HK-2 (cell line): Measurements from ENCODE around the gene NCOA1.
"Not testable (repeated sequence)": the region's sequence is repeated elsewhere in the genome, so short reads cannot be mapped to it uniquely, and the experiment has no call there.

Experiments used
- DNase-seq: peaks from one replicate; pipeline ENCODE4 v3.0.0-alpha.2; 2018; ENCODE audit not compliant: unreplicated experiment

Gene NCOA1

DNA sequence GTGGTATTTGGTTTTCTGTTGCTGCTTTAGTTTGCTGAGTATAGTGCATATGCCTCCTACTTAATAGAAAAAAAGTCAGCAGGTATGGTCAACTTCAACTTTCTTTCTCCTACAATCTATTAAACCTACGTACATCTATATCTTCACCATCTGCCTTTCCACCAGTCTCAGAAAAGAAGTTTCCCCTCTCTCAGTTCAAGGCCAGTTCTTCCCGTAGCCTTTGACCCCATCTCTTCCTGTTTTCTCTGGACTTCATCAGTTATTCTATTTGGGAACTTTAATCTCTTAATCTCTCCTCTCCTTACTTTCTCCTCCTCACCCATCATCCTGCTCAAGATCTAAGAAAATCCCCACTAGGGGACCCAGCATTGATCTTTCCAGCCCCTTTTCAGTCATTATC is 296.5 kb downstream of the NCOA1 start:
- DNase-seq, result no peak

DNA sequence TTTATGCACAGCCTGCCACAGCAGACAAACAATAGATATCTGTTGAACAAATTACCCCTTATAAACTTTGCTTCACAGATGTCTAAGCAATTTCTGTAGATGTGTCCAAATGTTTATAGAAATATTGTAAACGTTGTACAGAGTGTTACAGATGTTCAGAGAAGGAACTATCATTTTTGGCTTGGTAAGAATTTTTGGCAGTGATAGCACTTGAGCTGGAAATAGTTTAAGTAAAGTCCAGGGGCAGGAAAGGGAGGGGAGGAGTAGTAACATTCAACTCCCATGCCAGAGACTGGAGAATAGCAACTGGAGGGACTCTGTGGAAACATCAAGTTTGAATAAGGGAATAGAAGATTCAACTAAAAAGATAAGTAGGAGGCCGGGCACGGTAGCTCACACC is 297.8 kb downstream of the NCOA1 start:
- DNase-seq, result no peak

DNA sequence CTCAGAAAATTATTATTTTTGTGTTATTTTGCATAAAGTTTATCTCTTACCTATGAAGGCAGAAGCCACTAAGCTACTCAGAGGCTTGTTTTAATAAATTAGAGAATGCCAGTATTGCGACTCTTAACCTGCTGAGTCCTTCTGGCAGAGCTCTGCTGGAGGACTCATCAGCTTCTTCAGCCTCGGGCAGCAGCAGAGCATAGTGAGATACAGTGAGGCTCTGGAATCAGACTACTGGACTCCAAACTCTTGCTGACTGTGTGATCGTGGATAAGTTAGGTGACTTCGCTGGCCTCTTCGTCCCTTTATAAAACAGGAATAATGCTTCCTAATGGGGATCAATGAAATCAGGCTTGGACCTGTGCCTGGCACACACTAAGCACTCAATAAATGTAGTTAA is 300.4 kb downstream of the NCOA1 start:
- DNase-seq, result no peak

DNA sequence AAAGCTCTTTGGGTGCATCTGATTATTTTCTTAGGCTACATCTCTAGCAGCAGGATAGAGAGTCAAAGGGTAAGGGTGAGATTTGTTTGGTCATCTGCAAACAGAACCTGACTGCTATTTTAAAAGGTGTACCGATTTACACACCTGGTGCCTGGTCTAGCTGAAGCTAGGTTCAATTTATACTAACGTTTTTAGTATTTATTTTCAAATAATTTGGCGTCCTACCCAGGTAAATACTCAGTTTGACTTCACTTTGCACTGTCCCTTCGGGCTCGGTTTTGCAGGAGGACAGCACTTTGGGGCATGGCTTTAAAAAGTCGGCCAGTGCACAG is 301.5 kb downstream of the NCOA1 start:
- no peak for DNase-seq

DNA sequence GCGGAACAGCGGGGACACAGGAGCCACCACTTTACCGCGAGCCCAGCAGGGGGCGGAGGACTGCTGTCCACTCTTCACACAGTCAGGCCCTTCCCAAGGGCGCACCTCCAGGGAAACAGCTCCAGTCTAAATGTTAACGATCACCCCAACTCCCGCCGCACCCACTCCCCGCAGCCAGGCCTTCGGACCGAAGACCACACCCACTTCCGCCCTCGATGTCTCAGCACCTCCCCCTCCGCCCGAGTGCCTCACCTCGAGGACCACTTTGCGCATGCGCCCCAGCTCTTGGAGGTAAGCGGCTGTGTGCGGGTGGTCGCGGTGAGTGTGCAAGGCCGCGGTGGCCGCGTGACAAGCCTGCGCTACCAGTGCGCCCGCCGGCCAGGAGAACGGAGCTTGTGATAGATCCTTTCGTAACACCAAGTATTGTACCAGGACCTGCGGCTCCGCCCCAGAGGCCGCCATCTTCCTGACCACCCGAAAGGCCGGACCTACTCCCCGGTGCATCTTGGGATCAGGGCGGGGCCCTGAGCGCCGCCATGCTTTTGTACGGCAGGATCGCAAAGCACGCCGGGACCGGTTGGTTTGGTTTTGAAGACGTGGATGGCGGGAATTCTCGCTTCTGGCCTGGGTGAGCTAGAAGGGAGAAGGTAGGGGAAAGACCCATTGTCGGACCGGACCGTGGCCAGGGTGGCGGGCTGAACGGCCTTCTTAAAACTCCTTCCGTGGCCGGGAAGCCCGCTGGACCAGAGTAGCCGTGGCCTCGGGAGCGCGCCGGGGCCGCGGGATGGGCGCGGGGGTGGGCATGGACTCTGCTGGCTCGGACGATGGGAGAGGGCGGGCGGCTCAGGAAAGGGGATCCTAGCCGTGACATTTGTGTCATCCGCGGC is 302.1 kb downstream of the NCOA1 start, which contains the start of the genes CENPO and PTRHD1:
TSS of gene CENPO (plus strand) at position 552 of the 887 bp plus-strand sequence. CDS start 495 bp downstream, outside the sequence.
TSS of gene PTRHD1 (minus strand) at position 518 of the 887 bp plus-strand sequence. CDS start at position 504, 14 bp downstream.
- peak; percentile 98 for DNase-seq

DNA sequence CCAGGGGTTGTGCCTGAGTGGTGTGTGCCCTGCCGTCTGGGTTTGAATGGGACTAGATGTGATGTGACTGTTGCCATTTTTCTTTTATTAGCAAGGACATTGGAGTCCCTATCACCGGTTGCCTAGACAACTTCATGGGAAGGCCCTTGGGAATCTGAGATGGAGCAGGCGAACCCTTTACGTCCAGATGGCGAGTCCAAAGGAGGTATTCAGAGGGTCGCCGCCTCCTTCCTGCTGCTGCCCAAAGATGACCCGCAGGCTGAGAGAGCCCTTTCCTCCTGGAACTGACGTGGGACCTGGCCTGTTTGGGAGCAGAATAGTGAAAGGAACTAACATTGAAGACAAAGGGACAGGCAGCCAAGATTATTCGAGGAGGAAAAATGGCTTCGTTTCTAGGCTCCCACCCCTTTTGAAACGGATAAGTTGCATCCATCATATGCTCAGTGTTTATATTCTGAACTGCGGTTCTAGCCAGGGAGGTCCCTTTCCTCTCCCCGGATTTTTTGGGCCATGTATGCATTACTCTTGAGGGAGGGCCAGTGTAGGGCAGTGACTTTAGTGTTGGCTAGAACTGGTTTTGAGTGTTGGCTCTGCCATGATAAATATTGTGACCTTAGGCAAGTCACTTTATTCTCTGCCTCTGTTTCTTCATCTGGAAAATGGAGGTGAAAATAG is 302.8 kb downstream of the NCOA1 start:
- no peak for DNase-seq

DNA sequence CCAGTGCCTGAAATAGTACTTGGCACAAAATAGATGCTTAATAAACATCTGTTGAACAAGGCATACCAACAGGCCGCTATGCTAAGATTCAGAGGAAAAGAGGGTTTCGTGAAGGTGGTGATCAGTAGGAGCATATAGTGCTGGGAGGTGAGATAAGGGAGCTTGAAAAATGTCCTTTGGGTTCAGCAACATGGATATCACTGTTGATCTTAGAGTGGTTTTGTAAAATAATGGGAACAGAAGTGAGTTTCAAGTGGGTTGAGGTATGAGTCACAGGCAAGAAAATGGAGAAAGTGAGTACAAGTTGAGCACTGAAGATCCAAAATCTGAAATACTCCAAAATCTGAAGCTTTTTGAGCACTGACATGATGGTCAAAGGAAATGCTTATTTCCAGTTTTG is 306.6 kb downstream of the NCOA1 start:
- DNase-seq, result no peak

DNA sequence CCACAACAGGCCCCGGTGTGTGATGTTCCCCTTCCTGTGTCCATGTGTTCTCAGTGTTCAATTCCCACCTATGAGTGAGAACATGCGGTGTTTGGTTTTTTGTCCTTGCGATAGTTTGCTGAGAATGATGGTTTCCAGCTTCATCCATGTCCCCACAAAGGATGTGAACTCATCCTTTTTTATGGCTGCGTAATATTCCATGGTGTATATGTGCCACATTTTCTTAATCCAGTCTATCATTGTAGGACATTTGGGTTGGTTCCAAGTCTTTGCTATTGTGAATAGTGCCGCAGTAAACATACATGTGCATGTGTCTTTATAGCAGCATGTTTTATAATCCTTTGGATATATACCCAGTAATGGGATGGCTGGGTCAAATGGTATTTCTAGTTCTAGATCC is 309.4 kb downstream of the NCOA1 start:
- not testable (repeated sequence) for DNase-seq

DNA sequence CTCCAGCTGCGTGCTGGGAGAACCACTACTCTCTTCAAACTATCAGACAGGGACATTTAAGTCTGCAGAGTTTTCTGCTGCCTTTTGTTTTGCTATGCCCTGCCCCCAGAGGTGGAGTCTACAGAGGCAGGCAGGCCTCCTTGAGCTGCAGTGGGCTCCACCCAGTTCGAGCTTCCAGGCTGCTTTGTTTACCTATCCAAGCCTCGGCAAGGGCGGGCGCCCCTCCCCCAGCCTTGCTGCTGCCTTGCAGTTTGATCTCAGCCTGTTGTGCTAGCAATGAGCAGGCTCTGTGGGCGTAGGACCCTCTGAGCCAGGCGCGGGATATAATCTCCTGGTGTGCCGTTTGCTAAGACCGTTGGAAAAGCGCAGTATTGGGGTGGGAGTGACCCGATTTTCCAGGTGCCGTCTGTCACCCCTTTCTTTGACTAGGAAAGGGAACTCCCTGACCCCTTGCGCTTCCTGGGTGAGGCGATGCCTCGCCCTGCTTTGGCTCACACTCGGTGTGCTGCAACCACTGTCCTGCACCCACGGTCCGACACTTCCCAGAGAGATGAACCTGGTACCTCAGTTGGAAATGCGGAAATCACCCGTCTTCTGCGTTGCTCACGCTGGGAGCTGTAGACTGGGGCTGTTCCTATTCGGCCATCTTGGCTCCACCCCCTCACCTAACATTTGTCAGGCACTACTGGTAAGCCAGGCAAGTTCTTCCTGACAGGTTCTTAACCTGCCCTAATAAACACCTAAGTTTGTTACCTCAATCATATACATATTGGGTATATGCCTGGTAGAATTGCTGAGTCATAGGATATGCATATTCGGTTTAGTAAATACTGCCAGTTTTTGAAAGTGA is 315.0 kb downstream of the NCOA1 start:
- not testable (repeated sequence) for DNase-seq

DNA sequence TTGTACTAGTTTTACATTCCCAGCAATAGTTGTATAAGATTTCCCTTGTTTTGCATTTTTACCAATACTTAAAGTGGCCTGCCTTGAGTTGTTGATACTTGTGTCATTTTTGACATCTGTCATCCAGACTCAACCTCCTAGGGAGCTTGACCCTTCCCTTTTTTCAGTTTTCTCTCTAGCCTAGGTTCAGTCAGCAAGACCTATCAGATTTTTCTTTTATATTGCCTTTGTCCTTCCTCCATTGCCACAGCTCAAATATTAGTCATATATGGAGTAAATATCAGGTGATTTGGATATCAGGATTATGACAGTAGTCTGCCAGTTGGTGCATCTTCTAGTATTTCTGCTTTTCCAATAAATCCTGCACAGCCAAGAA is 315.6 kb downstream of the NCOA1 start:
- DNase-seq, result no peak

DNA sequence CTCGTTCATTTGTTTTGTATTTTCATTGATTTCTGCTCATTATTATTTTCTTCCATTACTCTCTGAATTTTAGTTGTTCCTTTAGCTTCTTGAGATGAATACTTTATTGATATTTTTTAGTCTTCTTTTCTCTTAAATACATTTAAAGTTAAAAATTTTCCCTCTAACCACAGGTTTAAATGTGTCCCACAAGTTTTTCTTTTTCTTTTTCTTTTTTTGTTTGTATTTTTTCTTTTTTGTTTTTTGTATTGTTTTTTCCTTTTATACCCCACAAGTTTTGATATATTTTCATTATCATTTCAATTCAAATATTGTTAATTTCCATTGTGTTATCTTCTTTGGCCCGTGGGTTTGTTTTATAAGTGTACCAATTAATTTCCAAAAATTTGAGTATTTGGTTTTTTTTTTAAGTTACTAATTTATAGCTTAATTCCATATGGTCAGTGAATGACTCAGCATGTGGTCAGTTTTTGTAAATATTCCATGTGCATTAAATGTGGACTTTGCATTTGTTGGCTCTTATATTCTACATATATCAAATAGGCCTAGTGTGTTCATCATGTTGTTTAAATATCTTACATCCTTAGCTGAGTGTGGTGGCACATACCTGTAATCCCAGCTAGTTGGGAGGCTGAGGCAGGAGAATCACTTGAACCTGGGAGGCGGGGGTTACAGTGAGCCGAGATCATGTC is 318.4 kb downstream of the NCOA1 start:
- DNase-seq, result no peak

DNA sequence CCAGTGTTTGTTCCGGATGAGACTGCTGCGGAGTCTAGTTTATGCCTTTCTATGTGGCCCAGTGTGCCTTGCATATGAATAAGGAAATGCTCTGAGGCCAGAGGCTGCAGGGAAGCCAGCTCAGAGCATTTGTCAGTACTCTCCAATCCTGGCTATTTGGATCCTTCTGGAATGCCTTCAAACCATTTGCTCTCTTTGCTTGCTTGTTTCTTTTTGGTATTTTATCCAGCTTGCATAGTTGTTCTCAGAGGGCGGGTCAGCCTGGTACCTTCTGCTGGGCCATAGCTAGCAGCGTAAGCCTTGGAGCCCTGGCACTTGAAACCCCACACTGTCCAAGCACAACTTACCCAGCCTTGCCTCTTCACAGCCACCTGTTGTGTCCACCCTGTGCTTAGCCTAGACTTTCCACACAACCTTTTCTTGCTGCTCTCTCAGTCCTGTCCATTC is 322.7 kb downstream of the NCOA1 start:
- DNase-seq, result no peak

DNA sequence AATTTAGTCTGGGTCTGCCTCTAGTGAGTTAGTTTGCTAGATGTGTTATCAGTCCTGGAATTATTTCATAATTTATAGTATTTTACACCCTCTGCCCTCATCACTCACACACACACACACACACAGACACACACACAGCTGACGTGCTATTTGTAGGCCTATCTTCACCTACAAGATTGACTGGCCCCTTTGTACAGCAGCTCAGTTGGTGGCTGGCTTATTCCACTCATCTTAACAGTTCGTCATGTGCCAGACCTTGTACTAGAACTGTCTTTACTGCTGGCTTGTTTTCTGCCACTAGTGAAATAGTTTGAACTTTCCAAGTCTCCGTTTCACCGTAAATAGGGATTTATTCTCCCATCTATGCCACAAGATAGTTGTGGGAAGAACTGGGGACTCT is 323.5 kb downstream of the NCOA1 start:
- DNase-seq, result no peak

DNA sequence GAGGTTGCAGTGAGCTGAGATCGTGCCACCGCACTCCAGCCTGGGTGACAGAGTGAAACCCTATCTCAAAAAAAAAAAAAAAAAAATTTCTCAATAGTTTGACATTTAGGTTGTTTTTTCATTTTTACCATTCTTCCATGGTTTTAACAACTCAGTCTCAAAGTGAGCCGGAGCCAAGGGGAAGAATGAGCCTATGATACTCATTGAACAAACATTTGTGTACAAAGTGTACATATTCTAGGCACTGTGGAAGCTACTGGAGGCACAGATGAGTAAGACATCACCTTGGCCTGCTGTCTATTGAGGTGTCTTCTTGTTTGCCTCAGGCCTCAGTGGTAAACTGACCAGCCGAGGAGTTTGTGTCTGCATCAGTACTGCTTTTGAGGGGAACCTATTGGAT is 324.1 kb downstream of the NCOA1 start:
- DNase-seq, result no peak

DNA sequence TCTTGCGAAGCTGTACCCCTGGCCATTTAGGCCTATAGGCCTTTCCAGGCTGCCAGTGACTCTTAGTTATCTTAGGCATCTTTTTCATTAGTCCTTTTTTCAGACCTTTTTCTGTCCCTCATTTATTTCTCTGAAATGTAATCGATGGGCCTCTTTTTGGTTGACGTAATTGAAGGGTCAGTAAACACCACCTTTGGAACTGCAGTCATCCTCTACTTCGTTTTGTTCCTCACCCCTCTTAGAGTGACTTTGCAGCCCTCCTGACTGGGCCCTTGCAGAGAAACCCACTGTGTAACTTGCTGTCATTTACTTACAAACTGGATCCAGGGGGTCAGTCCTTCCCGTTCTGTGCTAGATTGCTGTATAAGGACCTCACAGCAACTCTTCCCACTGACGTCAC is 325.4 kb downstream of the NCOA1 start:
- DNase-seq, result no peak

DNA sequence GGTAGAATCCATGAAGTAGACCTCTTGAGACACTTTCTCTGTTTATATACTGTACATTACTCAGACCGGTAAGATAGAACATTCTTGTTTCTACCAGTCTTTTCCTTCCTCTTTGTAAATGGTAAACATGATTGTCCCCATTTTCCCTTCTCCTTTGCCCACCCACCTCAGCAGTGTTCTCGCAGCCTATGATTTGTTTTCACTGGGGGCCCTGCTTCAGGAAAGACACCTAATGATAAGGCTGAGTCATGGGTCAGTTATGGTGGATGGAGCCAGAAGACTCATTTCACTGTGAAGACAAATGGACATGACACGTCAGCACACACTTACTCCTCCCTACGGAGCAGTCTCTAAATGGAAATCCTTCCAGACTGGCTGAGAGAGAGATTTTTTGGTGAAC is 325.8 kb downstream of the NCOA1 start:
- DNase-seq, result no peak

DNA sequence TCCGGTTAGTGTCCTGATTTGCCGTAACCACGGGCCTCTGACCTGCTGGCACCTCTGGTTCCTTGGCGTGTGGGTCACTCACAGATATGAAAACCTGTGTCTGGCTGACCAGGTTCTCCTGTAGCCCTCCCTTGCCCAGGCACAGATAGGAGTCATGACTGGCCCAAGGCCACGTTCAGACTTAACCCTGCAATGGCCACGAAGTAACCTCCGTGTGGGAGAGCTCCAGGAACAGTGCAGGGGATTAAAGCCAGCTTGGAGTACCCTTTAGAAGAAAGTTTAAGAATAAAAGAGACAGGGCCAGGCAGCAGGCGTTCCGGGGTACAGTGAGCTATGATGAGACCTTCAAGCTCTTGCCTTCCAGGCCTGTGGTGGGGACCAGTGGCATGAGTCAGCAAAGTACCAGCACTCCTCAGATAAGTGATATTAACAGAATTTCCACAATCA is 327.7 kb downstream of the NCOA1 start:
- DNase-seq, result no peak

DNA sequence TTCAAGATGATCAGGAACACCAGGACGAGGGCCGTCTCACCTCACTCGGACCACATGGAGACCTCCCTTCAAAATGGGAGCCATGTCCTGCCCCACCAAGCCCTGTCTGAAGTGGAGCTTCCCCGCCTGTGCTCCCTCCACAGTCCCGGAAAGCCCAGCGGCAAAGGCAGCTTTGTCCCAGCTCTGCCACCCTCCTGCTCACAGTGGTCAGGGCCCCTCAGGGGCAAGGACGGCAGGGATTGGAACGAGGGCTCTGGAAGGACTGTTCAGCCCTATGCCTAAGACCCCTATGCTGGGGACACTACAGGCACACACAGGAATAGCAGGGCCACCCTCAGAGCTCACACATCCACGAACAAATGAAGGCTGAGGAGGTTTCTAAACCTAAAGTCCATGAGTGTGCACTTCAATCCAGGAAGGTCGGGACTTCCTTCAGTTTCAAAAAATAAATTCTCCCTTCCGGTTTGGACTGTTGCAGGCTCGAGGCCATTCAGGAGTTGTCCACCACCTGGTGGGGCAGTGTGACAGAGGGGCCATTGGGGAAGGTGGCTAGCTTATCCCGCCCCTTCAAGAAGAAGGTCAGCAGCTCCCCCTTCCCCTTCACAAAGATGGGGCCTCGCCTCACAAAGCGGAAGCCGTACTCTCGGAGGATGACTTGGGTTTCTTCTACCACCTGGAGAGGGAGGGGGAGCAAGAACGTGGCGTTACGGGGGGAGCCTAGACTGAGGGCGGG is 328.6 kb downstream of the NCOA1 start:
- DNase-seq, result no peak

DNA sequence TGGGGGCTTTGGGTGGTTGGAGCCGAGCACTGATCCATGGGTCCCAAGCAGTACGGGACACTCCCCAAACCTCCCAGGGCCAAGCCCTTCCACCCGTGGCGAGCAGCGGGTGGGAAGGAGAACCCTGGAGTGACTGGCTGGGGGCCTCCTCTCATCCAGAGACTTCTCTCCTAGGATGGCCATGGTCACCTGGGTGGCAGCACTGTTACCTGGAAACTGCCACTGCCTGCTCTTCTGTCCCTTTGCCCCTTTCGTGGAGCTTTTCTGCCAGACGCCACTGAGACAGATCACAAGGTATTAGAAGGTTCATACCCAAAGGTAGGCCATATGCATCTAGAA is 329.1 kb downstream of the NCOA1 start:
- no peak for DNase-seq
